Stimulated activated CD8-positive, alpha-beta memory T cell treated with anti-CD3 and anti-CD28 coated beads, Interleukin-4, amount 100 ng/mL, for 4 hours (primary cell): ENCODE measurements around the gene FBXO15.

Experiments used
- DNase-seq, 2 donors: peaks; one replicate each; pipeline ENCODE4 v3.0.0-alpha.2; 2020; ENCODE audit warnings: low read depth in 2 of 2, low spot score in 1 of 2

The FBXO15 gene, protein sequence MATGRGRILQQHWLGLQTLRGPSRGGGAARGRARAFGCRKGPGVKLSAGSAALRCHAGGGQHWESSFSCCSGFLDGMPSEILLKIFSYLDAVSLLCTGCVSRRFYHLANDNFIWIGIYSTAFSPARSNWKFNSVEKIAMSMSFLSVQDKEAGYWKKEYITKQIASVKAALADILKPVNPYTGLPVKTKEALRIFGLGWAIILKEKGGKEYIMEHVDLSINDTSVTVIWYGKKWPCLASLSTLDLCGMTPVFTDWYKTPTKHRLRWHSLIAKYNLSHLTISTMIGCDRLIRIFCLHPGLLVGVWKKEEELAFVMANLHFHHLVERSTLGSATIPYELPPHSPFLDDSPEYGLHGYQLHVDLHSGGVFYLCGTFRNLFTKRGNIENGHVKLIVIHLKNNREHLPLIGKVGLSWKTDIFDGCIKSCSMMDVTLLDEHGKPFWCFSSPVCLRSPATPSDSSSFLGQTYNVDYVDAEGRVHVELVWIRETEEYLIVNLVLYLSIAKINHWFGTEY

DNA sequence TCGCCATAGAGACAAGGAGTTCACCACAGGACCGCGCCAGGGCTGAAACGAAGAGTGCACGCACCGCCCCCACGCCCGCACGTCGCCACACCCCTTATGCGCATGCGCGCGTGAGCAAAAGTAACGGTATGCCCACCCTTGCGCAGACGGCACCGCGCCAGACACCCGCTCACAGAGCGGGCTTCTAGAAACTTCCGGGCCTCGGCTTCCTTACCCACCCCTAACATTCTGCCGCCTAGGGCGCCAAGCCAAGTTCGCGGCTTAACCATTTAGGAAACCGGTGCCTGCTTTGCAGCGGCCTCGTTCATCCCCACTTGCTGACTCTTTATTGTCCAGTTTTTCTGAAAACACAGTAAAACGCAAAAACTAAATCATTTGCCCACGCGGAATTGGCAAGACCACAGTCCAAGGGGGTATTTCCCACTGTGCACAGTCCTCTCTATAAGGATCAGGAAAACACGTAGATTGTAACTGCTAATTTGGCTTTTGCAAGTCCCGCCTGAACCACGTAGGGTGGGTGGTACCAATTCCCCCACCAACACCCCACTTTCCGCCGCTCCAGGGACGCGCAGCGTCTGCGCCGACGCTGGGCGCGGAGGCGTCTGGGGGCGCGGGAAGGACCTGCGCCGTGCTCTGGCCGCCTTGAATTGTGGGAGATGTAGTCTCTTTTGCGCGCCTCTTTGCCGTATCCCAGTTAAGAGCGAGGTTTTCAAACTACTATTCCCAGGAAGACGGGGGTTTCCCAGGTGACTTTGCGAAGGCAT is at the start of gene FBXO15, which contains the start of gene TIMM21:
TSS of gene FBXO15 (minus strand) at position 56 of the 764 bp plus-strand sequence. CDS start at position 7, 49 bp downstream.
TSS of gene TIMM21 (plus strand) at position 745 of the 764 bp plus-strand sequence. CDS start 286 bp downstream, outside the sequence.
- DNase-seq: peak; percentile 88 to 93

DNA sequence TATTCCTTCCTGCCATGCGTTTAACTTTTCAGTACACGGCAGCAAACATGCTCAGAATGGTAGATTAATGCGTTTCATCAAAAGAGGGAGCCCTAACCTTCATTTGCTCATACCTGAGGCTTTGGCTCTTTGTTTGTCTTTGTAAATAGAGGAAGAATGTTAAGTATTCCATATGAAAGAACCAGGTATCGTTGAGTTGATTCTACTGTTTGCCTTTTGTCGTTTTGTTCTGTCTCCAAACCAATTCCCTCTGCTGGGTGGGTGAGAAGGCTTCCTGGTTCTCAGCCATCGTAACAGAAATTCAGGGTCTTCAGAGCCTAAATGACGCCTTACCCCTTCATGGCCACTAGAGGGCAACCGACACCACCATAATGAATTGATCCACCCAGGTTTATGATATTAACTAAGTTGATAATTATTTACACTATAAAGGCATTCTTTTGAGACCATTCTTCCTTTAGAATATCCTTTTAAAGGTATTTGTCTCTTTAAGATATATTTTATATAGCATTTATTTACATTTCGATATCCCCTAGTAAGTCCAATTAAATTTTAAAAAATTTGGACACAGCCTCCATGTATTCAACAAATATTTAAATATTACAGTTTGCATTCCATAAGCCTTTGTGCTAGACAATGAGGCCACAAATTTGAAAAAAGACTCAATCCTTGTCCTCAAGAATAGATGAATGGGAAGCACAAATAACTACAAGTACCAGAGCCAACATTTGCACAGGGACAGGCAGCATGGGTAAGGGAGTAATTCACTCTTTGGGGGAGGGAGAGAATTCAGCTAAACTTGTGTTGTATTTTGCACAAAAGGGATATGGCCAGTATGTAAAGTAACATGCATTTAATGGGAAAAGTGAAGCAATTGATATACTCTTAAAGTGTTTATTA is 48.8 kb upstream of the FBXO15 start:
- DNase-seq: peak; percentile 12 to 17

DNA sequence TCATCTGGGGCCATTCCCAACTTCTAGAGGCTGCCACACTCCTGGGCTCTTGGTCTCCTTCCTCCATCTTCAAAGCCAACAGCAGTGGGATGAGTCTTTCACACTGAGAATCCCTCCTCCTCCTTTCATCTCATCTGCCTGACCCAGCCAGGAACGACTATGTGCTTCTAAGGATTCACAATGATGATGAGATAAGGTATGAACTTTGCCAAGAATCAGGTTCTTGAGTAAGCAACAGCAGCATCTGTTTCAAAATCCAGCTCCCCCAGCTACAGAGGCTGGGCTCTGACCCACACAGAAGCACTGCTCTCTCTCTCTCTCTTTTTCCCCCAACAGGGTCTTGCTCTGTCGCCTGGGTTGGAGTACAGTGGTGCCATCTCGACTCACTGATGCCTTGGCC is 47.1 kb upstream of the FBXO15 start:
- no peak for DNase-seq

DNA sequence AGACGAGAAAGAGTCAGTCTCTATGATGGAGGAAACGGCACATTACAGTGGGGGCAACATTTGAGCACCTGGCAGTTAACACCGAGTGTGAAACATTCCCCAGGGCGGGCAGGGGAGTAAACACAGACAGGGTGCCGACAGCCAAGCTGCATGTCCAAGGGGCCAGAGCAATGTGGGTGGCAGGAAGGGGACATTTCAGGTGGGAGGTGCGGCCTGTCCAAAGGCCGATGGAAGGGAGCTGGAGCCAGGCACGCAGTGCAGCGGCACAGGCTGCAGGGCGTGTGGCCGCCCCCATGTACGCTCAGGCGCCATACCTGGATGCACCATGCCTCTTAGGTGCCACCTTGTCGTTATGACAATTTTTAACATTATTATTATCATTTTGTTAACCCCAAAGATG is 43.9 kb upstream of the FBXO15 start:
- no peak for DNase-seq

DNA sequence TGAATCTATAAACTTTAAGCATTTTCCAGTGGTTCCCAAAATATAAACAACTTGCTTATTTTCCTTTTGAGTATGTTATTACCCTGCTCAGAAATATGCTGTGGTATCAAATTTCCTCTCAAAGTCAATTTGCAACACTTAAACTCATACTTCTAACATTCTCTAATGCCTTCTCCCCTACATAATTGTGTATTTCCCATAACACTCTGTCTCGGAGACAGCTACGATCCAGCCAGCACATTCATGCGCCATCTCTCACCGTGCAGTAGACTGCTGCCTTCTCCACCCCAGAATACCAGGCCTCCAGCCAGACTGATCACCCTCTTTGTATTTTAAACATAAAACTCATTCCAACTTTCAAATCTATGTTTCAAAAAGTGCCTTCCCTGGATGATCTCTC is 42.5 kb upstream of the FBXO15 start:
- DNase-seq: no peak

DNA sequence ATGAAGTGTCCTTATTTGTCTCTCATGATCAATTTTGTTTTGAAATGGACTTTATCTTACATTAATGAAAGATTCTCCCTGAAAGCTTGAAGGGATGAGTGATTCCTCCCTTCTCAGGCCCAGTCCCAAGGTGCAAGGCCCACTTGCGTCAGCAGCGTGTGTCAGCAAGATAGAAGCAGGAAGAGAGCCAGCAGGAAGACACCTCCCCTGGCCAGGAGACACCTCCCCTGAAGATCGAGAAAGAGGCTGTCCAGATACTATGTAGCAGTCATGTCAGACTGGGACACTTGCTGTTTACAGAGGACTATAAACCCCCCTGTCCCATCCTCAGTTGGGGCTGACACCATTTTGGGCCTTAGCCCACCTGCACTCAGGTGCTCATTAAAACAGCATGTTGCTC is 39.0 kb upstream of the FBXO15 start:
- DNase-seq: no peak

DNA sequence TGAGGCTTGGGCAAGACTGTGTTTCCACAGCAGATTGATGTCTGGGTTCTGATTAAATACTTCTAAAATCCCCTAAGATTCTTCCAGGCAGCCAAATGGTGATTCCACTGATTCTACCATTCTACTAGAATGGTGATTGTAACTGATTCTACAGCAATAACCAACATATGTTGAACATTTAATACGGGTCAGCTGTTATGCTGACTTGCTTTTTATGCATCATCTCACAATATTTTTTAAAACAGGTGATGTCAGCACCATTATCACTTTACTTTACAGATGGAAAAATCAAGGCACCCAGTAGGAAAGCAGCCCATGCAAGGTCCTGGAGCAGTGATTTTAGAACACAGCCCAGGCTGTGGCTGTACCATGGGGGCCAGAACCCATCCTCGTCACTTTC is 38.2 kb upstream of the FBXO15 start:
- no peak for DNase-seq

DNA sequence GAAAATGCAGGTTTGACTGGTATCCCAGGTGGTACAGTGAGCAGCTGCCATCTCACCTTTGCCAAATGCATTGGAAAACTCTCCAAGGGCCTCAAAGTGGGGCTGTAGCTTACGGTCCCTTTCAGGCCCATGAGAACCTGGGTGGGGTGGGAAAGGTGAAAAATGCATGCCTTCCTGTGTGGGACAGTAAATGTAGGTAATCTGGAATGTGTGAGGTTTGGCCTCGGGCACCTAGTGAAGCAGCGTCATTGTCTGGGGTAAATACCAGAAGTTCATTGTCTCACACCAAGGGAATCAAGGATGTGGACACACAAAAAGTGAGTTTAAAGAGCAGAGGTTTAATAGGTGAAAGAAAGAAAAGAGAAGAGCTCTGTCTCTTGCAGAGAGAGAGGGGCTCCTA is 37.2 kb upstream of the FBXO15 start:
- no peak for DNase-seq

DNA sequence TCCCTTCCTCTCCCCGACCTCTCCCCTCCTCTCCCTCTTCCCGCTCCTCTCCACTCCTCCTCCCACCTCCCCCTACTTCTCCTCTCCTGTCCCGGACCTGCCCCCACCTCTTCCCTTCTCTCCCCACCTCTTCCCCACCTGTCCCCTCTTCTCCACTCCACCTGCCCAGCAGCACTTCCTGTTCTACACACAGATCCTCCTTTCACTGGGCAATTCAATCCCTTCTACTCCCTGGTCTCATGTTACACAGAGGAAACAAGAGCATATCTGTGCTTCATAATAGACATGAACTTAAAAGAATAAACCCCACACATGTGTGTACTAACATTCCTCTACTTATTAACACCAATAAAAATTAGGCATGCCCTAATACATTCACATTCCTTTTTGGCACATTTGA is 35.5 kb upstream of the FBXO15 start:
- no peak for DNase-seq

DNA sequence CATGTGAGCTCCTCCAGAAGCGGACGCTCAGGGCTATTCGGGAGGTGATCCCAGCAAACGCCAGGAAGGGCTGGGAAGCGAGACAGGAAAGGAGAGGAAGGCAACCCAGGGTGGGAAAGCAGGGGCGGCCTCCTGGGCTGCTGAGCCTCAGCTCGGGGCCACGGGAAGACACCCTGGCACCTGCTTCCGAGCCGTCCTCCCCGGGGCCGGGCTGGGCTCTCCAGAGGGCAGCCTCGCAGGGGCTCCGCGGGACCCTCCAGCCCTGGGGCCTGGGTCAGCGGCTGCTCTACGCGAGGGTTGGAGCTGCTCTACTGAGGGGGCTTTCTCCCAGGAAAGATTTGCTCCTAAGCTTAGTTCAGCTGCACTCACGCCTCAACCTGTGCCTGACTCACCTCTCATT is 34.7 kb upstream of the FBXO15 start:
- no peak for DNase-seq

DNA sequence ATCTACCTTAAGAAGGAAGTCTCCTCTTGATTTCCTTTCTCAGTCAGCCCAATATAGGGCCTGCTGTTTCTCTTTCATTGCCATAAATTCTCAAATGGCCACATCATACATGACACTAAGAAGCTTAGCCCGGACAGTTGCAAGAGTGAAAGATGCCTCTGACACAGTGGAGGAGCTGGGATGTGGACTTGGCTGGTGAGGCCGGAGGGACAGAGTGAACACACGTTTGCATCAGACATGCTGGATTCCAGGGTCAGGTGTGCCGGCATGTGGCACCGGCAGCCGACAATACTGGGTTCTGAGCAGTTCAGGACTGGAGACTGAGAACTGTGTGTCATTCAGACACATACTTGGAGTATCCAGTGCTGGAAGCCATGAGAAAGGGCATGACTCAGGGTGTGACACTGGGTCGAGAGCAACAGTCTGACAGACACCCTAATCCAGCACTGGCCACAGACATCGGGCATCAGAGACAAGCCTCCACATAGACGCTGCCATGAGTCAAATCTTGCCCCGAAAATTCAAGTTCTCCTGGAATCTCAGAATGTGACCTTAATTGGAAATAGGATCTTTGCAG is 32.1 kb upstream of the FBXO15 start:
- DNase-seq: no peak

DNA sequence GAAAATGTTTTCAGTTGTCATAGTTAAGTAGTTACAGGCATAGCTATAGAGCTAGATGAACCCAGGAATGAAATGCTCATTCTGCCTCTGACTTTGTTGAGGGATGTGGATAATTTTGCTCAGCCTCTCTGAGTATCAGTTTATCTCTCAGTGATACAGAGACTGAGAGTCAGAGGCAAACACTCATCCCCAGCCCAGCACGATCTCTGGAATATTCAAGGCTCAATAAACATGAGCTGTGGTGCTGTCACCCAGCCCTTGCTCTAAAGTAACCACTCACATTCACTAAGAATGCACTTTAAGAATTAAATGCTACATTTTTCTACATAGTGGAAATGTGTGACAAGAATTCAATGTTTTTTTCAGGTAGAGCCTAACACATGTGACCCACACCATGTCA is 31.2 kb upstream of the FBXO15 start:
- DNase-seq: no peak

DNA sequence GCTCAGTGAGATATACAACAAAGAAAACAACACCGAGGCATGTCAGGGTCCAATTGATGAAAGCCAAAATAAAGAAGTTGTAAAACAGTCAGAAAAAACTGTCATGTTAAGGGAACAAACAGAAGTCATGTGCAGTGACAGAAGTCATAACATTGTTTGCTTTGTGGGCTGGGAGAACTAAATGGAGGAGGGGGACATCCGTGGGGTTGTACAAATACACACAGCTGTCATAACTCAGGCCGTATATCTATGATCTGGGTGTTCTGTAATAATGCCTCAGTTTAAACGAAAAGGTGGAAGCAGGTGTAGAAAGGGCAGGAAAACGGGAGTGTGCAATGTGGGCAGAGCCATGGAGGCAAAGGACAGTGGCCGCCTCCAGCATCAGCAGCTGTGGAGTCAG is 28.0 kb upstream of the FBXO15 start:
- DNase-seq: no peak

DNA sequence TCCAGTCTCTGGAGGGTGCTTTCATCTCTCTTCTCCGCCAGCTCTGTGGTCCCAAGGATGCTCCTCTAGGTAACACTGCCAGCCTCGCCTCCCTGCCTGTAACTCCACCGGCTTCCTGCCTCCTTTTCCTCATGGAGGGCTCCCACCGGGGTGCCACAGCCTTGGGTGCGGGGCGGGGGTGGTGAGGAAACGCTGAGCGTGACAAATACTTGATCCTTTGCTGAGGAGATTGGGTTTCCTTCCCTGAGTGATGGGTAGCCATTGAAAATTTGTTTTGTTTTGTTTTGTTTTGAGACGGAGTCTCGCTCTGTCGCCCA is 25.8 kb upstream of the FBXO15 start:
- no peak for DNase-seq

DNA sequence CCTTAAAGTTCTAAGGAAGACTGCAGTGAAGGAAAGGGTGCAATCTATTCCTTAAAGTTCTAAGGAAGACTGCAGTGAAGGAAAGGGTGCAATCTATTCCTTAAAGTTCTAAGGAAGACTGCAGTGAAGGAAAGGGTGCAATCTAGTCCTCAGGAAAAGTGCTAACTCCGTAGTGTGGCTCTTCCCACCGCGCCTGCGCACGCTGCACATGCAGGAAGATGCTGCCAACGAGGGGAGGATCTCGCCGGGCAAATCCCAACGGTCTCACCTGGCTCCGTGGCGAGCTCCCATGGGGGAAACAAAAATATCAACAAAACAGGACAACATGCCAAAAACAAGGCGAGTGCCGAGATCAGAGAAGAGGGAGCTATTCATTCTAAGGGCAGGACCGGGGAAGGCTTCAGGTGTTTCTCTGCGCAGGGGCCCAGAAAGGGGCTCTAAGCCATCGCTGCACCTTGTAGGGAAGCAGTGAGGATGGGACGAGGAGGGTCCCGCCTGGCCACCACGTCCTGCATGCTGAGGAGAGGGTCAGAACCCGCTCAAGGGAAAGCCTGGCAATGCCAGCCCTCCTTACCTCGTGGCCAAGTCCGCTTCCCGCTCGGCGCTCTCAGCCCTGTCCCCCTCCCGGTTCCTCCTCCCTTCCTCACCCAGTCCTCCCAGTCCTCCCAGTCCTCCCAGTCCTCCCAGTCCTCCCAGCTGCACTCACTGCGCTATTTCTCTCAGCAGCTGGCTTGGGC is 25.2 kb upstream of the FBXO15 start:
- DNase-seq: no peak

DNA sequence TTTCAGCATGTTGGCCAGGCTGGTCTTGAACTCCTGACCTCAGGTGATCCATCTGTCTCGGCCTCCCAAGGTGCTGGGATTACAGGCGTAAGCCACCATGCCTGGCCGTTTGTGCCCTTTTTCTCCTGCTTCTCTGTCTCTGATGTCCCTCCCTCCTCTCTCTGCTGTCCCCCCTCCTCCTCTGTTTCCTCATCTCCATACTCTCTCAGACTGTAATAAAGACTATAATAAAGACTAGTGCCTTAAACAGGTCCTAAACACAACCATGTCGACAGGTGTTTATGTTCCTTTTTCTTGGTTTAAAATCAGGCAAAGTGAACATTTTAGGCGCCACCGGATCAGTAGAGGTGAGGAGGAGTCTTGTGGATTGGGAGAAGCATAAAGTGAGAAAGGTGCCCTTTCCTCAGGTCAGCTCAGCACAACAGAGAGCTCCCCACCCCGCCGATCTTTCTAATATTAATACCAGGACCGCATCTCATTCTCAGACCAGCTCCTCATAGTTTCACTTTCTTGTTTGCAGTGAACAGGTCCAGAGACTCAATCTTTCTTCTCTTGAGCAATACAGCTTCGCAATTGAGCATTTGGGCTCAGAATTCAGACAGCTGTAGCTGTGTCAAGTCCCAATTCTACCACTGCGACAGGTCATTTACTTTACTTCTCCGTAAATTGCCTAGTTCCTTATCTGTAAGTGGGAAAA is 24.4 kb upstream of the FBXO15 start:
- no peak for DNase-seq

DNA sequence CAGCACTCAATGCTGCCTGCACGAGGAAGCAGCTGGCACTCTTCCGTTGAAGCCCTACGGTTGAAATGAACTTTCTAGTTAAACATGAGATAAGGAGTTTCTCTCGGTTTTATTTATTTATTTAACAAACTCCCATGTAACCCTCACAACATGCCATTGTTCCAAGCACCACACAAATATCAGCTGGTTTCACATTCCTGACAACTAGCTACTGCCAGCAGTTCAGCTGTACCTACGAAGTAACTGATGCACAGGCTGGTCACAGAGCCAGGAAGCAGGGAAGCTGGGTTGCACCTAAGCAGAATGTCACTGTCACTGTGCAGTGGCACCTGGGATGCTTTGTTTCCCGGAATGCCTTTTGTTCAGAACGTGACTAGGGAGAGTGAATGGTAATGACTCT is 18.8 kb upstream of the FBXO15 start:
- DNase-seq: no peak

DNA sequence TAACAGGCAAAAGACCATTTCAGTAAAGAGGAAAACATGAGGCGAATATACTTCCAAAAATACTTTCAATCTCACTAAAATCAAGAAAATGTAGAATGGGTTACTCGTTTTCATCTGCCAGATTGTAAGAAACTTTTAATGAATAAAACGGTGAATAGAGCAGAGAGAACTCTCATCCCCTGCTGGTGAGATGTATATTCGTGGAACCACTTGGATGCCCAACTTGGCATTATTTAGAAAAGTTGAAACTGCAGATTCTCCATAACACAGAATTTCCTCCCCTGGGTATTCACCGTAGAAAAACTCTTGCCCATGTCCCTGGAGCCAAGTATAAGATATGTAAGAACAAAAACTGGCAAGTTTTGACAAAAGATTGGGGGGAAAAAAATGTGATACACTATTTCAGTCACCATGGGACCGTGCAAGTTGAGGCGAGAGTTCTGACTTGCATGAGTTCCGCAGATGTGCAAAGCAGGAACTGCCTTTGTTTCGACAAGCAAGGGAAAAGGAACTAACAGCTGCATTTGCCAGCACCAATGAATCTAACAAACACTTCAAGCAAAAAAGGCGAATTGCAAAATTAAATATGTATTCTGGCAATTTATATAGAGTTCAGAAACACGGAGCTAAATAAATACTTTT is 15.5 kb upstream of the FBXO15 start:
- DNase-seq: no peak

DNA sequence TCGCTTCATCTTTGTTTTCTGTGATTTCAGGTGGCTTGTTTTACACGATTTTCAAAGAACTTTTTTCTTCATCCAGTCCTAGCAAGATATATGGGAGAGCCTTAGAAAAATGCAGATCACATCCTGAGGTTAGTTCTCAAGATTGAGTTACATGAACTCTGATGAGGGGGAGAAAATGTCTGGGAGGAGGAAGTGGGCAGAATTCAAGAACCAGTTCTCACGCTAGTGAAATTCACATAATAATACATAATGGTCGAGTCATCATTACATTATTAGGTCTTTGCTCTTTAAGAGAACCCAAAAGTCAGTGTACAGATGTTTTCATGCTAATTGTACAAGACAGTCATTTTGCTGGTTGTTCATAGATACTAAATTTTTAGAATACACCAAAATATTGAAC is 7.6 kb upstream of the FBXO15 start:
- DNase-seq: no peak
